T-helper 2 cell (primary cell): Measurements from ENCODE around the gene SPATA31A1.
"Not testable (repeated sequence)": the region's sequence is repeated elsewhere in the genome, so short reads cannot be mapped to it uniquely, and the experiment has no call there.

Experiments
- DNase-seq, 5 experiments: peaks; one replicate each; pipeline versions ENCODE4 v3.0.0 to v3.0.0-alpha.2; 2012 to 2022
- total RNA-seq, 2 donors: gene quantifications; one replicate each; lab custom pipeline; 2026; lab: John Stamatoyannopoulos, UW

SPATA31A1 gene
- total RNA-seq, result 0 reads per million in 2 donors

DNA sequence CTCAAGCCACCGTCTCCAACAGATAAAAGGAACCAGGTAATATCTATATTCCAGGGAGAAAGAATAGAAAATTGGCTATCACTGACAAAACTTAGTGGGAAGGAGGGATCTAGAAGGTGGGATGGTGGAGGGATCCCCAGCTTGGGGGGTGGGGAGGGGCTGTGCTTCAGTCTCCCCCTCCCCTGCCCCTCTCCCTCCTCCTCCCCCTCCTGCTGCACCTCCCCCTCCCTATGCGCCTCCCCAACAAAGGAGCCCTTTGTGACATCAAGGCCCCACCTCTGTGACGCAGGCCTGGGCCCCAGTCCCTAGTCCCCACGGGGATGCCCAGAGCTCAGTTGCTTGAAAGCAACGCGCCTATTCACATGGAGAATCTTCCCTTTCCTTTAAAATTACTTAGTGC is at the start of gene SPATA31A1:
SPATA31A1 (plus strand) TSS at position 301 of the 400 bp plus-strand sequence; CDS start at position 363, 62 bp downstream.
- not testable (repeated sequence) for DNase-seq

DNA sequence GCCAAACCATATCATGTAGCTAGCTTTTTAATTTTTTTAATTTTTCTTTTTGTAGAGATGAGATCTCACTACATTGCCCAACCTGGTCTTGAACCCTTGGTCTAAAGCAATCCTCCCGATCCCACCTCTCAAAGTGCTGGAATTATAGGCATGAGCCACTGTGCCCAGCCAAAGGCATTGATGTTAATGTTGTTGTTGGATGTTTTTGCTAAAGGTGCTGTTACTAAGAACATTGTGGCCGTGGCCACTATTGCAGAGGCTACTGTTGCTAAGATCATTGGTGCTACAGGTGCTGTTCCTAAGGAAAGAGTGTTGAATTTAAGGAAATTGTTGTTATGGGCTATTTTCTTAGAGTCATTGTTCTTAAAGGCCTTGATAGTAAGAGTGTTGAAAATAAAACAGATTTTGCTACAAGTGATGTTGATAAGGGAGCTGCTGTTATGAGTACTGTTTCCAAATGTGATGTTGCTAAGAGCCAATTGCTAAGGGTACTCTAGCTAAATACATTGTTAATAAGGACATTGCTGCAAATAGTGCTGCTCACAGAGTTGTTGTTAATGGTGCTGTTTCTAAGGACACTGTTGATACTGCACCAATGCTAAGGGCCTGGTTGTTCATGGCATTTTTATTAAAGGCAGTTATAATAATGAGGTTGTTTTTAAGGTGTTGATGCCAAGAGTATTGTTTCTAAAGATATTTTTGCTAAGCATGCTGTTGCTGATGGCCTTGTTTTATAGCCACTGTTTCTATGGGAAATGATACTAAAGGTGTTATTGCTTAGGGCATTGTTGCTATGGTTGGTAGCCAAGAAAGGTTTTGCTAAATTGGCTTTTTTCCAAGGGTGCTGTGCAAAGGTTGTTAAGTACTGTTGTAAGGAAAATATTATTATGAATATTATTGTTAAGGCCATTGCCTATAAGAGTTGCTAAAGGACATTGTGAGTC is 52.1 kb downstream of the SPATA31A1 start:
- DNase-seq, result not testable (repeated sequence)

DNA sequence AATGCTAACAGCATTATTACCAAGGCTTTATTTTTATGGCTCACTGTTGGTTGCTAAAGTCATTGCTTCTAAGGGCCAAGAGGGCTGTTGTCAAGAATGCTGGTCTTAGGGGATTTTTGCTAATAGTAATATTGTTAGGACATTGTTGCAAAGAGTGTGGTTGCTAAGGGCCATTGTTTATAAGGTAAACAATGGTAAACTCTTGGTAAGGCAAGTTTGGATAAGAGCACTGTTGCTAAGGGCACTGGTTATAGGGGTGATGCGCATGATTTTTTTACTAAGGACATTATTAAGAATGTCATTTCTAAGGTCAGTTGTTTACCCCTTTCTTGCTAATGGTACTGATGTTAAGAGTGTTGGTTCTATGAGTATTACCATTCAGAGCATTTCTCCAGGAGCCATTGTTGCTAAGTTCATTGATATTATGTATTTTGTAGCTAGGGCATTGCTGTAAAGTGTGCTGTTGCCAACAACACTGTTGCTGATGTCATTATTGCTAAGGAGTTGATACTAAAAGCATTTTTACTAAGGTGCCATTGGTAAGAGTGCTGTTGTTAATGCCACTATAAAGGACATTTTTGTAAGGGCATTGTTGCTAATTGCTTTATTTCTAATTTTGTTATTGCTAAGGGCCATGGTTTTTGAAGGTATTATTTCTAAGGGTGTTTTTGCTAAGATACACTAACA is 55.9 kb downstream of the SPATA31A1 start:
- not testable (repeated sequence) for DNase-seq
